ENCODE results near the gene GIMAP6.
"Not testable (repeated sequence)": the region's sequence is repeated elsewhere in the genome, so short reads cannot be mapped to it uniquely, and the experiment has no call there.

Gene GIMAP6

DNA sequence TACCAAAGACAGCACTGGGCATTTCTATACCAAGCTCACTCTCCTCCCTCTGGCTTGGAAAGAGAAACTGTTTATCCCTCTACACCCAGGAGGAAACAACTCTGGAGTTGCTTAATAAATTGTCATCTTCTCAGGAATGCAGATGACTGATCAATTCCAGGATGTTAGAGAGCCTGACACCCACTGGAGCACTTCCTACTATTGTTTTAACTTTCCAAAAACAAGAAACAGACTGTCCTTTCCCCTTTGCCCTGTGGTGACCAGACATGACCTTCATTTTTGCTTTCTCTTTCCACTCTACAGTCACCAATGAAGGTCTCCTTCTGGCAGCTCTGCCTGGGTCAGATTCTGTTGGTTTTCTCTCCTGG lies 45.4 kb downstream of the GIMAP6 start:
- in situ Hi-C loops (cut with HindIII; ENCODE audit: low sequenced_read_pairs), result no loop called here

DNA sequence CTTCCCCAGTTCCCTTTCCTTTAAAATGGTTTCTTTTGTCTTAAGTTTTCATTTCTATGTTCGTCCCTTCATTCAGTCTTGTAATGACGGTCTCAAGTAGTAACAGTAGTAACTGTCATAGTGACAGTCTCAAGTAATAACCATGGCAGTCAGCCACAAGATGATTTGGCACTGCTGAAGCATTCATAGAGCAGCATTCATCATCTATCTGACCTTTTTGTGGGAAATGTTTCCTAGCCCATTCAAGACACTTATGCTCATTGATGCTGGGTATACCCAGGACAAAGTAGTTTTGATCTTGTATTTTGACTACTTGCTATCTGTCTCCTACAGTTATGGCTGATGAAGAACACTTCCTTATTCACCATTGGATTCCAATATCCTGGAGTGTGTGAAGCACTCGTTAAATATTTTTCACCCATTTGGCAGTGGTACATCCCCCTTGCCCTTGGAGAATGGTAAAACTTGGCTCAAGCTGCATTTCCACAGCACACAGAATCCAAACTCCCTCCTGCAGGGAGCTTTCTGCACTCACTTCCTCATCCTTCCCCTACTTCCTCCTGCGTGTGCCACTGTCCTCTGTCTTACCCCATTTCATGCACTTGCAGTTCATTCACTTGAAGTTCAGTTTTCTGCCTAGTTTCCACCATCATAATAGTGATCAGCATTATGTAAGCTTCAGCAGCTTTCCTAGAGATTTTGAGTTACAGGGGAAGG lies 46.0 kb downstream of the GIMAP6 start:
- in situ Hi-C loops (cut with HindIII; ENCODE audit: low sequenced_read_pairs), result no loop called here

DNA sequence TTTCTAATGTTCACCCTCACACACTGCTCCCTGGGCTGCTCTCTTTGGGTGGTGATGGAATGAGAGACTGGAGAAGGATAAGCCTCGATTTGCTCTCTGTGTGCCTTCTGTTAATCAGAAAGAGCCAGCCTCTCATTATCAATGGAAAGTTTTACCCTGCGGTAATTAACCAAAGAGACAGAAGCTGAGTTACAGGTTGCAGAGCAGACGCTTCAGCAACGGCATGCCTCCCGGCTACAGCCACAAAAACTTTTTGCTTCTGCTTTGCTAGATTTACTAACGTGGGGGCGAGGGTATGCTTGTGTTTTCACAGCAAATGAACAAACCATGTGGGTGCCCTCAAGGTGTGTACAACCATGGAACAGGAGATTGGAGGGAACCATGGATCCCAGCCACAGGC lies 47.0 kb downstream of the GIMAP6 start:
- in situ Hi-C loops (cut with HindIII; ENCODE audit: low sequenced_read_pairs), result no loop called here

DNA sequence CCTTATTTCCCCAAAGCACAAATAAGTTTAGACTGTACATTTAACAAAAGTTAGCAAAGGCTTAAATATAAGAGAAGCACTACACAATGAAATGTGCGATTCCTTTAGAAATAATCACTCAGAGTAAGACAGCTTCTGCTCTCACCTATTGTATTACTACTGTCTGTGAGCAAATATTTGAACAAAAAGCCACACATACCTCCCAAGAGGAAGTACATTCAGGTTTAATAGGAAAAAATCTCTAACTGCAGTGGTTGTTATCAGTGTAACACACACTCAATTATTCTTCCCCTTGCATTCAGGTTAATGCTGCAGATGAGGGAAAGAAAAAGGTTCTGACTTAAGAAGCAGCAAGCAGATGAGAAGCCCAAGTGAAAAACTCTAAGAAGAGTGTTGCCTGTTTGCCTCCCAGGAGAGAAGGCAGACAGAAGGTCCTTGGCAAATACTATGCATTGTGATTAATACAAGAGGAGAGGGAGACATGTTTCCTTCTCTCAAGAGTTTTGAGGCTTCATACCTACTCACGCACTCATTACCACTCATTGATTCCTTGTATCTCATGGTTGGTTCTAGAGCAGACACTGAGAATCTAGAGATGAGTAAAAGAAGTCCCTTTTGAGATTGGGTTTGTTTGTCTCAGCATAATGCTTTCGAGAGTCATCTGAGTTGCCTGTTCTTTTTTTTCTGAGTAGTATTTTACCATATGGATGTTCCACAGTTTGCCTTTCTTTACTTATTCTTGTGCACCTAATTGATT lies 51.4 kb downstream of the GIMAP6 start:
- in situ Hi-C loops (cut with HindIII; ENCODE audit: low sequenced_read_pairs), result no loop called here

DNA sequence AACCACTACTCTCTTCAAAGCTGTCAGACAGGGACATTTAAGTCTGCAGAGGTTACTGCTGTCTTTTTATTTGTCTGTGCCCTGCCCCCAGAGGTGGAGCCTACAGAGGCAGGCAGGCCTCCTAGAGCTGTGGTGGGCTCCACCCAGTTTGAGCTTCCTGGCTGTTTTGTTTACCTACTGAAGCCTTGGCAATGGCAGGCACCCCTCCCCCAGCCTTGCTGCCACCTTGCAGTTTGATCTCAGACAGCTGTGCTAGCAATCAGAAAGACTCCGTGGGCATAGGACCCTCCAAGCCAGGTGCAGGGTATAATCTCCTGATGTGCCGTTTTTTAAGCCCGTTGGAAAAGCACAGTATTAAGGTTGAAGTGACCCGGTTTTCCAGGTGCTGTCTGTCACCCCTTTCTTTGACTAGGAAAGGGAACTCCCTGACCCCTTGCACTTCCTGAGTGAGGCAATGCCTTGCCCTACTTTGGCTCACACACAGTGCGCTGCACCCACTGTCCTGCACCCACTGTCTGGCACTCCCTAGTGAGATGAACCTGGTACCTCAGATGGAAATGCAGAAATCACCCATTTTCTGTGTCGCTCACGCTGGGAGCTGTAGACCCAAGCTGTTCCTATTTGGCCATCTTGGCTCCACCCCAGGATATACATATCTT lies 52.1 kb downstream of the GIMAP6 start:
- in situ Hi-C loops (cut with HindIII; ENCODE audit: low sequenced_read_pairs), result not testable (repeated sequence)

Data from DLD1 (cell line).